Stimulated activated CD8-positive, alpha-beta memory T cell treated with anti-CD3 and anti-CD28 coated beads, Interleukin-4, amount 100 ng/mL, for 1 hour (primary cell): ENCODE measurements around the gene IL23A.
"Not testable (repeated sequence)": the region's sequence is repeated elsewhere in the genome, so short reads cannot be mapped to it uniquely, and the experiment has no call there.

Experiments
- DNase-seq, 2 donors: peaks; one replicate each; pipeline ENCODE4 v3.0.0-alpha.2; 2020; ENCODE audit warnings: low read depth in 2 of 2, low spot score in 1 of 2

IL23A gene

GRCh38 chr12:56338308-56339157 is at the start of gene IL23A:
Gene IL23A (plus strand): TSS chr12:56338884. CDS start chr12:56339045, 161 bp downstream.
- DNase-seq: peak in 1 of 2 donors; percentile 73

GRCh38 chr12:56293795-56294194 is 44.9 kb upstream of the IL23A start:
- no peak for DNase-seq

GRCh38 chr12:56296295-56296694 is 42.4 kb upstream of the IL23A start:
- no peak for DNase-seq

- DNase-seq: no peak
These were observed 41.3 kb upstream of the IL23A start for GRCh38 chr12:56297400-56297799.

- no peak for DNase-seq
These were observed 39.9 kb upstream of the IL23A start for GRCh38 chr12:56298828-56299227.

- no peak for DNase-seq
These were observed 39.3 kb upstream of the IL23A start for GRCh38 chr12:56299308-56299852.

GRCh38 chr12:56299853-56300643 is 38.6 kb upstream of the IL23A start, which contains the start of gene CS:
Gene CS (minus strand): TSS chr12:56300330. CDS start chr12:56300201, 129 bp downstream.
- DNase-seq: peak; percentile 93 to 96

GRCh38 chr12:56300644-56301464 is 37.8 kb upstream of the IL23A start:
- no peak for DNase-seq

GRCh38 chr12:56304276-56304675 is 34.4 kb upstream of the IL23A start:
- DNase-seq: no peak

GRCh38 chr12:56304872-56305590 is 33.7 kb upstream of the IL23A start:
- no peak for DNase-seq

- DNase-seq: no peak
These were observed 31.3 kb upstream of the IL23A start for GRCh38 chr12:56307221-56307965.

- DNase-seq: no peak
These were observed 30.0 kb upstream of the IL23A start for GRCh38 chr12:56308714-56309113.

GRCh38 chr12:56311003-56311402 is 27.7 kb upstream of the IL23A start:
- no peak for DNase-seq

GRCh38 chr12:56315249-56315621 is 23.4 kb upstream of the IL23A start:
- no peak for DNase-seq

- DNase-seq: peak; percentile 81 to 86
These were observed 22.8 kb upstream of the IL23A start, which contains the start of gene CNPY2 for GRCh38 chr12:56315622-56316473. Gene CNPY2 (minus strand): TSS chr12:56315988. CDS start chr12:56315217, 771 bp downstream.

GRCh38 chr12:56317675-56318074 is 21.0 kb upstream of the IL23A start:
- DNase-seq: no peak

- DNase-seq: no peak
These were observed 17.7 kb upstream of the IL23A start for GRCh38 chr12:56321027-56321426.

- not testable (repeated sequence) for DNase-seq
These were observed 17.1 kb upstream of the IL23A start for GRCh38 chr12:56321610-56322009.

- DNase-seq: no peak
These were observed 14.5 kb upstream of the IL23A start for GRCh38 chr12:56324206-56324605.
